Stimulated activated effector memory CD8-positive, alpha-beta T cell treated with anti-CD3 and anti-CD28 coated beads, Interleukin-12 subunit alpha, Interleukin-12 subunit beta, amount 100 ng/mL, for 72 hours (primary cell): ENCODE data around the gene CTBP2.

Experiments
- ATAC-seq: fragments of 150-1000 bp; cut with Tn5 transposase; 2 replicates; pipeline ENCODE4 v1.10.0; 2021
- DNase-seq, 2 donors: peaks; one replicate each; pipeline ENCODE4 v3.0.0; 2021 to 2022; ENCODE audit warnings: low spot score in 2 of 2
- H3K27ac Mint-ChIP-seq: one replicate; pipeline ENCODE4 v1.8.0; 2022; ENCODE audit warnings: mild to moderate bottlenecking, mixed read lengths
- H3K36me3 Mint-ChIP-seq: one replicate; pipeline ENCODE4 v1.8.0; 2022; ENCODE audit warnings: mild to moderate bottlenecking, mixed read lengths
- H3K4me1 Mint-ChIP-seq: one replicate; pipeline ENCODE4 v1.8.0; 2022; ENCODE audit warnings: mixed read lengths
- H3K4me3 Mint-ChIP-seq: one replicate; pipeline ENCODE4 v1.8.0; 2022; ENCODE audit warnings: mild to moderate bottlenecking, mixed read lengths
- H3K9me3 Mint-ChIP-seq: one replicate; pipeline ENCODE4 v1.8.0; 2022; ENCODE audit warnings: mixed read lengths

CTBP2 gene

DNA sequence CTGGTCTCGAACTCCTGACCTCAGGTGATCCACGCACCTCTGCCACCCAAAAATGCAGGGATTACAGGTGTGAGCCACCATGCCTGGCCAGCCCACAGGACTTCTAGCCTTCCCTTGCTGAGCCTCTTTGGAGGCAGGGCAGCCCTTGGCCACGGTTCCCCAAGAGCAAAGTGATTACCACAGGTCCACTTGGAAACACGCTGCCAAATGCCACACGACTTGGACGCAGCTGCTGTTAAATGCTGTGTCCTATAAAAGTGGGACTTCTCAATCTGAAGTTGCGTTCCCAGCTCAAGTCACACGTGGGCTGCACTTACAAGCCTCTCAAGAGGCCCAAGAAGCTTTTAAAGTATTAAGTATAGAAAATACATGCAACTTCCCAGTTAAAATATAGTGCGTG lies 30.1 kb downstream of the CTBP2 start:
- Mint-ChIP-seq H3K4me1 (no peaks in the 10 kb centered on the region), H3K4me3 (no peak overlapping the region), H3K36me3 (no peaks in the 10 kb centered on the region), H3K9me3 (no peaks in the 10 kb centered on the region), H3K27ac (no peak overlapping the region)
- ATAC-seq (no peak), DNase-seq (no peak)

GRCh38 chr10:125129076-125129458 lies 31.3 kb downstream of the CTBP2 start:
- ATAC-seq = no peak
- Mint-ChIP-seq H3K9me3 (no peaks in the 10 kb centered on the region), H3K36me3 (no peaks in the 10 kb centered on the region)

DNA sequence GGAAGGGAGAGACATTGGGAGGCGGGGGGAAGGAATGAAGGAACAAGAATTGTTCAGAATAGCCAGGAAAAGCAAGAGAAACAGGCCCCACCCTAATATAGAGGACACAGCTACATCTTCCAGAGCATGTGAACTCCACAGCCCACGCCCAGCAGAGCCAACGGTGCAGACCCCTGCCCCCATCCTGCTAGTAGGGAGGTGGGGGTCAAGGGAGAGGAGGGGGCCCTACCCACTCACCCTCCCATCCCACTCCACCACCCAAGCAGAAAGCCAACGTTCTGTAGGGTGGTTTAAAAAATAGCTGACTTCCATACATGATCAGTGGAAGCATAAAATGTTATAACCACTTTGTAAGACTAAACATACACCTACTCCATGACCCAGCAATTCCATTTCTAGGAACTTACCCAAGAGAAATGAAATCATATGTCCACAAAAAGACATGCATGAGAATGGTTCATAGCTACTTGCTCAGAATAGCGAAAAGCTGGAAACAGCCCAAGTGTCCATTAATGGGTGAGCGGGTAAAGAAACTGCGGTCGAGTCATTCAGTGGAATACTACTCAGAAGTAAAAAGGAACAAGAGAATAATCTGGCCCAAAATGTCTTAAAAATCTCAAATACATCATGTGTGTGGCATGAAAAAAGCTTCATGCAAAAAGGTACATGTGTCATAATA lies 31.8 kb downstream of the CTBP2 start:
- H3K4me3 Mint-ChIP-seq = no peak overlapping the region

More at GRCh38 chr10:125129076-125129458, 31.3 kb downstream of the CTBP2 start:
- Mint-ChIP-seq H3K4me3 (no peak overlapping the region), H3K27ac (no peak overlapping the region), H3K4me1 (no peaks in the 10 kb centered on the region)
- no peak for DNase-seq

DNA sequence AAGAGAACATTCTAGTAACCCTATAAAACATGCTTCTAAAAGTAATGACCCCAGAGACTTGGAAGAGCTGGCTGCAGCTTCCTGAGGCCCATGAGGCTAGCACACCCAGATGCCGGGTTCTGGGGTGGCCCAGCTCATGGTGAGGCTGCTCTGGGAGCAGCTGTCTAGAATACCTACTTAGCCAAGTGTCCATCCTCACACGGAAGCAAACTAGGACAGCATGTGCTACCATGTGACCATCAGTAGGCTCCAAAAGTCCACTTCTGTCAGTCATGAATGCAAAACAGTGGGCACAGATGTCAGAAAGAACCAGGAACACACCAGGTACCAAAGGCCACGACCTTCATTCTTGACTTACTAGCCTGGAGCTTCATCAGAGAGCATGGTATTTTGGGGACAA lies 32.4 kb downstream of the CTBP2 start:
- DNase-seq (no peak), ATAC-seq (no peak)
- Mint-ChIP-seq H3K36me3 (no peaks in the 10 kb centered on the region), H3K4me3 (no peak overlapping the region), H3K27ac (no peak overlapping the region), H3K4me1 (no peaks in the 10 kb centered on the region), H3K9me3 (no peaks in the 10 kb centered on the region)

More for the DNA sequence above, 31.8 kb downstream of the CTBP2 start:
- Mint-ChIP-seq H3K9me3 (no peaks in the 10 kb centered on the region), H3K36me3 (no peaks in the 10 kb centered on the region), H3K4me1 (no peaks in the 10 kb centered on the region), H3K27ac (no peak overlapping the region)
- ATAC-seq (no peak), DNase-seq (no peak)

GRCh38 chr10:125127110-125127509 lies 33.3 kb downstream of the CTBP2 start:
- no peak for DNase-seq
- Mint-ChIP-seq H3K27ac (no peak overlapping the region), H3K4me3 (no peak overlapping the region), H3K9me3 (no peaks in the 10 kb centered on the region), H3K4me1 (no peaks in the 10 kb centered on the region), H3K36me3 (no peaks in the 10 kb centered on the region)
- peak; percentile 4 for ATAC-seq

GRCh38 chr10:125125951-125126735 lies 34.2 kb downstream of the CTBP2 start:
- H3K36me3 Mint-ChIP-seq = no peaks in the 10 kb centered on the region
- H3K27ac Mint-ChIP-seq = no peak overlapping the region
- no peak for ATAC-seq

DNA sequence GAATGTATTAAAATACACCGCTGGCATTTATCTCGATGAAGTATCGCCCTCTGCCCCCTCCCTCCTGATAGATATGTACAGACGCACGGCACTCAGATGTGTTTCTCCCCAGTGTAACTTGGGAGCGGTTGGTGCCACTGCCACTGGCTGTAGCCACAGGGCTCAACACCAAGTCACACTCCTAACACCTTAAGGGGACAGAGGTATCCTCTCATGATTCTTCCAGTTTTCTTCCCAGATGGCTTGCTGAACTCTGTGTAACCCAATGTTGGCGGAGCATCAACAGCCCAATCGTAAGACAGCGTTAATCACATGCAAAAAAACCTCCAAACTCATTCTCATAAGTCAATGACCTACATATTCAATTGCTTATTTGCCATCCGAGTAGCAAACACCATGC lies 35.5 kb downstream of the CTBP2 start:
- Mint-ChIP-seq H3K4me1 (no peaks in the 10 kb centered on the region), H3K4me3 (no peak overlapping the region), H3K36me3 (no peaks in the 10 kb centered on the region), H3K27ac (no peak overlapping the region), H3K9me3 (no peaks in the 10 kb centered on the region)
- DNase-seq = no peak
- no peak for ATAC-seq

More at GRCh38 chr10:125125951-125126735, 34.2 kb downstream of the CTBP2 start:
- Mint-ChIP-seq H3K4me3 (no peak overlapping the region), H3K9me3 (no peaks in the 10 kb centered on the region), H3K4me1 (no peaks in the 10 kb centered on the region)
- no peak for DNase-seq

DNA sequence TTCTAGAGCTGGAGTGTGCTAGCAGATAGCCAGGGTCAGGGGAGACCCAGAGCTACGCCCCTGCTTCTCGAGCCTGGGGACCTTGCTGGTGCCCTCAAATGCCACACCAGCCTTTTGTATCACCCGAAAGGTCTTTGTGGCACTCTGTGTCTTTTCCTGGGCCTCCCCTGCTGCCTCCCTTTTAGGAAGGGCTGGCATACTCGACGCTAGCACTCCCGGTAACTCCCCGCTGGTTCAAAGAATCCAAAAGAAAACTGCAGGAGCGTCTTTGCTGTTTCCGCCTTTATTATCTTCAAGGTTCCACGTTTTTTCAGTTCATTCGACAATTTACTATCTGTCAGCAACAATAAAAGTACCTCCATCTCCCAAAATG lies 36.3 kb downstream of the CTBP2 start:
- H3K4me3 Mint-ChIP-seq = no peak overlapping the region
- ATAC-seq = no peak
- DNase-seq = no peak
- H3K9me3 Mint-ChIP-seq = no peaks in the 10 kb centered on the region
- no peak overlapping the region for H3K27ac Mint-ChIP-seq
- no peaks in the 10 kb centered on the region for H3K36me3 Mint-ChIP-seq
- H3K4me1 Mint-ChIP-seq = no peaks in the 10 kb centered on the region

DNA sequence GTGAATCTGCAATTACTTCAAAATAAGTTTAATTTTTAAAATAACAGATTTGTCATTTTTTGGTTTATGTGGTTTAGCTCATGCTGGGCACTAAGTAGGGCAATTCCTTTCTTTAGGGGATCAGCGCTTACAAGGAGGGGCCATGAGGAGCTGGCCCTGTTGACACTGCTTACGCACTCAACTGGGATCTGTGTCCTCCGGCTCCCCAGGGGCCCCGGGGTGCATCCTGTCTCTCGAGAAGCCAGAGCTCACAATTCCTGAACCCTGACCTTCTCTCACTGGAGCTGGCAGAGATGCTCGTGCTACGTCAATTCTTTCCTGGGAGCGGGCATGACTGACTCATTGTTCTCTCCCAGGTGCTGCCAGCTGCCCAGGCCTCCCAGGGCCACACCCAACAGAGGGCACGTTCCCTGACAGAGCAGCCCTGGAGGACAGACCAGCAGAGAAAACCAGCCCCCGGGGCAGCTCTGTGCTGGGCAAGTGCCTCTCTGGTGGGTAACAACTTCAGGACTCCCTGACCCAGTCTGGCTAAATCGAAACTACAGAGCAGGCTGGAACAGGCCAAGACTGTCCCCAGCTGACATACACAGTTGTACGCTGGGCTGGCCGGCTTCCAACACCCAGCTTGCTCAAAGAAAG lies 36.8 kb downstream of the CTBP2 start:
- ATAC-seq = no peak
- Mint-ChIP-seq H3K4me1 (no peaks in the 10 kb centered on the region), H3K36me3 (no peaks in the 10 kb centered on the region), H3K9me3 (no peaks in the 10 kb centered on the region), H3K4me3 (no peak overlapping the region), H3K27ac (no peak overlapping the region)
- DNase-seq = no peak

- Mint-ChIP-seq H3K9me3 (no peaks in the 10 kb centered on the region), H3K27ac (no peak overlapping the region), H3K4me1 (no peaks in the 10 kb centered on the region), H3K36me3 (no peaks in the 10 kb centered on the region), H3K4me3 (no peak overlapping the region)
- no peak for ATAC-seq
- DNase-seq = no peak
Observed at GRCh38 chr10:125122566-125122965, 37.8 kb downstream of the CTBP2 start.

GRCh38 chr10:125121003-125121402 lies 39.4 kb downstream of the CTBP2 start:
- Mint-ChIP-seq H3K36me3 (no peaks in the 10 kb centered on the region), H3K9me3 (no peaks in the 10 kb centered on the region), H3K4me3 (no peak overlapping the region), H3K4me1 (no peaks in the 10 kb centered on the region), H3K27ac (no peak overlapping the region)
- ATAC-seq (no peak), DNase-seq (no peak)

- H3K9me3 Mint-ChIP-seq = no peaks in the 10 kb centered on the region
- H3K36me3 Mint-ChIP-seq = no peaks in the 10 kb centered on the region
- no peak overlapping the region for H3K27ac Mint-ChIP-seq
- H3K4me3 Mint-ChIP-seq = no peak overlapping the region
- no peaks in the 10 kb centered on the region for H3K4me1 Mint-ChIP-seq
- no peak for DNase-seq
- ATAC-seq = no peak
Observed at GRCh38 chr10:125120053-125120710, 40.2 kb downstream of the CTBP2 start.

DNA sequence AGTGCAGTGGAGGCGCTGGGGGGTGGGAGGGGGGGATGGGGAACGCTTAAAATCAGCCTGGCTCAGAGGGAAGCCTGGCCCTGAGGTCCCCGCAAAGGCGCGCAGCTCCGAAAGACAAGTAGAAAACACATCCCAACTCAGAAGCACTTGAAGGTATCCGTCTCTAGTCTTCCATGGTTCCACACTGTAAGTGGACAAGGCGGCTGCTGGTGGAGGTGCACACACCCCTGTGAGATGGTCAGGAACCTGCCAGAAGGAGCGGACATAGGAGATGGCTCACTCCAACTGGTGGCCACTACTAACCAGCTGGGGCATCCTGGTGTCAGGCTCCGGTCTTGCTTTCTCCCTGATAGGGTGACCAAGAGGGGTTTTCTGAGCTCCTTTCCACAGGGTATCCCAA lies 41.7 kb downstream of the CTBP2 start:
- H3K9me3 Mint-ChIP-seq = no peaks in the 10 kb centered on the region
- ATAC-seq (no peak), DNase-seq (no peak)
- no peaks in the 10 kb centered on the region for H3K36me3 Mint-ChIP-seq
- H3K27ac Mint-ChIP-seq = no peak overlapping the region
- no peak overlapping the region for H3K4me3 Mint-ChIP-seq
- no peaks in the 10 kb centered on the region for H3K4me1 Mint-ChIP-seq

DNA sequence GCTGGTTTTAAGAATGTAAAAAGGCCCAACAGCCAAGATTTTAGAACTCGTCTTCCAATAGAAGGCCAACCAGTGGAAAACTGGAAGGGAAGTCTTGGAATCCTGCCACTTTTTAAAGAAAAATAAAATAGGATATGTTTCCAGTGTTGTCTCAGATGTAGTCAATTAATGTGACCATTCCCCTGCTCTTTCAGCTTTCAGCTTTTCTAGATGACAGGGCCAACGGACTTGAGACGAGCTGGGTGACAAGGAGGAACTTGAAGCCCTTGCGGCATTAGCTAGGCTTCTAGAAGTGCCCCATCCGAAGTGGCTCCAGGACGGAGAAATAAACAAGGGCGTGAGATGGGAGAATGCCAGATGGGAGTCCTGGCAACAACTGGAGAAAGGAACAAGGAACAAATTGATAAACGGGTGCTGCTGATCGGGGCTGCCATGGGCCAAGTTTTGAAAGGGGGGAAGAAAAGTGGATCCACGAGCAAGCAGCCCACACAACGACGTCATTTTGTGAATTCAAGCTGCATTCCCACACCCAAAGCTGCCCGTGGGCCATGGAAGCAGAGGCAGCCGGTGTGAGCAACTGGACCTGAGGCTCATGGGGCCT lies 42.3 kb downstream of the CTBP2 start:
- H3K4me1 Mint-ChIP-seq = no peaks in the 10 kb centered on the region
- H3K9me3 Mint-ChIP-seq = no peaks in the 10 kb centered on the region
- H3K36me3 Mint-ChIP-seq = no peaks in the 10 kb centered on the region
- H3K4me3 Mint-ChIP-seq = no peak overlapping the region
- ATAC-seq = no peak
- no peak overlapping the region for H3K27ac Mint-ChIP-seq
- DNase-seq = no peak

GRCh38 chr10:125116652-125117310 lies 43.6 kb downstream of the CTBP2 start:
- no peak for ATAC-seq
- Mint-ChIP-seq H3K9me3 (no peaks in the 10 kb centered on the region), H3K36me3 (no peaks in the 10 kb centered on the region), H3K27ac (peak overlapping the region; percentile 23), H3K4me1 (no peaks in the 10 kb centered on the region), H3K4me3 (no peak overlapping the region)
- no peak for DNase-seq
